ENCODE data around the gene RGPD3.

- TF ChIP-seq CTCF (IDR thresholded peaks at IDR 0.05; ENCODE audit: poor library complexity, severe bottlenecking) (no peak), REST (IDR thresholded peaks at IDR 0.05; ENCODE audit: borderline replicate concordance) (no peak), EP300 (conservative IDR thresholded peaks at IDR 0.05; ENCODE audit: poor library complexity, severe bottlenecking) (no peak), EZH2 (IDR thresholded peaks at IDR 0.05; ENCODE audit: borderline replicate concordance, insufficient read depth, low read length, poor library complexity, severe bottlenecking) (no peak), POLR2AphosphoS5 (IDR thresholded peaks at IDR 0.05) (no peak), MXI1 (conservative IDR thresholded peaks at IDR 0.05; ENCODE audit: poor library complexity, severe bottlenecking) (no peak), TAF1 (IDR thresholded peaks at IDR 0.05; ENCODE audit: low read depth) (no peak)
These were observed 126.5 kb downstream of the RGPD3 start for GRCh38 chr2:106341666-106342065.
